ENCODE measurements around the gene CCDC181. TPM values are rescaled to one million over a fixed set of nuclear protein-coding genes. Genes with fewer than 3 reads are reported as not detected.

The CCDC181 gene
- total RNA-seq, 1 experiment from 2014 or later: 2.9 TPM

- Histone ChIP-seq H3K23me2 (ENCODE audit: insufficient read length, low read depth, low read length, poor library complexity, severe bottlenecking) (no peaks in the 10 kb centered on the region), H2BK12ac (ENCODE audit: insufficient read length, low read depth, low read length) (no peak overlapping the region), H2BK20ac (ENCODE audit: low read depth, low read length, poor library complexity, severe bottlenecking) (no peak overlapping the region), H2BK120ac (ENCODE audit: low read depth, low read length, poor library complexity, severe bottlenecking) (no peak overlapping the region), H2BK5ac (ENCODE audit: insufficient read length, low read length) (no peak overlapping the region), H3K4me1 (ENCODE audit: insufficient read depth, low read length) (no peaks in the 10 kb centered on the region), H4K5ac (ENCODE audit: insufficient read length, low read depth, low read length) (no peak overlapping the region), H3K4me2 (ENCODE audit: insufficient read depth, insufficient read length, low read length) (no peak overlapping the region), H2AFZ (ENCODE audit: low read length) (no peak overlapping the region), H2AK5ac (ENCODE audit: insufficient read length, low read length) (no peak overlapping the region), H3K4ac (ENCODE audit: low read depth, low read length) (no peak overlapping the region), H3K9me3 (ENCODE audit: control insufficient read depth, low read depth, low read length) (no peaks in the 10 kb centered on the region), H4K8ac (replicated peaks; ENCODE audit: insufficient read length, low read depth, low read length) (no peak overlapping the region), H3K14ac (ENCODE audit: insufficient read depth, low read length) (no peak overlapping the region), H3K9ac (ENCODE audit: extremely low read depth, insufficient read length, low read length) (no peak overlapping the region), H3K27ac (ENCODE audit: insufficient read length, low read depth, low read length) (no peak overlapping the region), H4K91ac (ENCODE audit: insufficient read length, low read depth, low read length) (no peak overlapping the region), H3K23ac (ENCODE audit: insufficient read length, low read depth, low read length) (no peak overlapping the region), H2BK15ac (ENCODE audit: low read depth, low read length) (no peak overlapping the region), H3K18ac (ENCODE audit: insufficient read length, low read depth, low read length) (no peak overlapping the region), H4K20me1 (ENCODE audit: control insufficient read depth, insufficient read depth, insufficient read length) (no peaks in the 10 kb centered on the region), H3T11ph (ENCODE audit: low read length) (no peak overlapping the region), H3K27me3 (ENCODE audit: insufficient read depth, low read length) (no peaks in the 10 kb centered on the region), H3K56ac (ENCODE audit: insufficient read length, low read depth, low read length) (no peak overlapping the region), H3K79me1 (ENCODE audit: insufficient read depth, low read depth, low read length, poor library complexity, severe bottlenecking) (no peaks in the 10 kb centered on the region), H3K79me2 (ENCODE audit: insufficient read depth, low read length) (no peaks in the 10 kb centered on the region)
- Mint-ChIP-seq H3K27me3 (ENCODE audit: low read depth) (no peaks in the 10 kb centered on the region), H3K36me3 (ENCODE audit: insufficient read depth in 1 of 3, low read depth in 3 of 3) (peaks cover 0 to 32% (median 14%) of the 10 kb centered on the region in 3 experiments; a peak in 5 of 7 replicates), H3K27ac (no peak overlapping the region), H3K4me1 (no peaks in the 10 kb centered on the region), H3K4me3 (no peak overlapping the region), H3K9me3 (no peaks in the 10 kb centered on the region)
- DNase-seq: no peak
- TF ChIP-seq CTCF (conservative IDR thresholded peaks at IDR 0.05): no peak
Observed at GRCh38 chr1:169381162-169381561, 46.1 kb downstream of the CCDC181 start.

Data from H9 (cell line).